Right forelimb (tissue), 1 donor: Measurements from ENCODE around the gene RABEPK.
"Not testable (repeated sequence)": the region's sequence is repeated elsewhere in the genome, so short reads cannot be mapped to it uniquely, and the experiment has no call there.

Source experiments
- DNase-seq: peaks from one replicate; pipeline ENCODE4 v3.0.0-alpha.2; 2018

RABEPK gene

DNA sequence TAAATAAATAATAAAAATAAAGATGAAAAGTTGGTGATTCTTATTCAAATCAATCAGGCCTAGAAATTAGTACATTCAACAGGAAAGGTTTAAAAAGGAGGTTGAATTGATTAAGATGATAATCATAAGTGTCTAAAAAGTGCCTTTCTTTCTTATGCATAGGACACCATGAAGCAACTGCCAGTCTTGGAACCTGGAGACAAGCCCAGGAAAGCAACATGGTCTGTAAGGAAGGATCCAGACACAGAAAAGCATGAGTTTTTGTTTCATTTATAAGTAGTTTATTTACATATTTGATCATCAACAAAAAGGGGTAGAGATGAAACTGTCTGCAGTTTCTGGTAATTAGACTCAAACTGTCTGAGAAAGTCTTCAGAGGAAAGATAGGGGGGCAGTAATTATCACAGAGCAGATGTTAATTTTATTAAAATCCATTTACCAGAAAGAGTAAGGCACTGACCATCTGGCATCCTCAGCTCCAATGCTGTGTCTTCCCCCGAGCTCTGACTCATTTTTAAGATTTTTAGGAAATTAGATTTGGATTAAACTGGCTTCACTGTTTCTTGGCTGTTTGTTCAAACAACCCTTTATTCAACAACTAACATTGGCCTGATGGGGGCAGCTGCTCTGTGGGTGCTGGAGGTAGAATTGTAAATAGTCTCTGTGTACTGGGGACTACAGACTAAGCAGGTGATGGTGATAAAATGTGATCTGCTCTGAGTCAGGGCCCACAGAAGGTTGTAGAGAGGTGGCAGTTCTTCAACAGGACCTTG lies 2.7 kb downstream of the RABEPK start:
- no peak for DNase-seq

DNA sequence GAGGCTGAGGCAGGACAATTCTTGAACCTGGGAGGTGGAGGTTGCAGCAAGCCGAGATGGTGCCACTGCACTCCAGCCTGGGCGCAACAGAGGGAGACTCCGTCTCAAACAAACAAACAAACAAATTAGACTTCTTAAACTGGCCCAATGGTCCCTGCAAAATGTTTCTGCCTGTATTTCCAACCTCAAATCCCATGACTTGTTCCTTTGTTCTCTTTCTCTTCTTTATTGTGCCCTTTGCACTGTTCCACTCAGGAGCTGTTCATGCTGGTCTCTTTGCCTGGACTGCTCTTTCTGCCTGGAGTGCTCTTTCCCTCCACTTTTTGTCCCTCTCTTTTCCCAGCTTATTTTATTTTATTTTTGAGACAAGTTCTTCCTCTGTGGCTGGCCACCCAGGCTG lies 4.1 kb downstream of the RABEPK start:
- no peak for DNase-seq

DNA sequence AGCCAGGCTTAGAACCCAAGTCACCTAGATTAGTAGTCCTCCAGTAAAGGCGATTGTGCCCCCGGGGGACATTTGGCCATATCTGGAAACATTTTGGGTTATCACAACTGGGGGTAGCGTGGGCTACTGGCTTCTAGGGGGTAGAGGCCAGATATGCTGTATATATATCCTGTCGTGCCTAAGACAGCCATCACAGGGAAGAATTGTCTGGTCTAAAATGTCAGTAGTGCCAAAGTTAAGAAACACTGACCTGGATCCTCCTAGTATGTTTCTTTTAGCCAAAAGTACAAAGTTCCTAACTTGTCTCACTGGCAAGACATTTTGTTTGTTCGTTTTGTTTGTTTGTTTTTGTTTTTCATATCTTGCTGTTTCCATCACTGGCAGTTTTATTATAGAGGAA lies 13.8 kb downstream of the RABEPK start:
- DNase-seq = no peak

DNA sequence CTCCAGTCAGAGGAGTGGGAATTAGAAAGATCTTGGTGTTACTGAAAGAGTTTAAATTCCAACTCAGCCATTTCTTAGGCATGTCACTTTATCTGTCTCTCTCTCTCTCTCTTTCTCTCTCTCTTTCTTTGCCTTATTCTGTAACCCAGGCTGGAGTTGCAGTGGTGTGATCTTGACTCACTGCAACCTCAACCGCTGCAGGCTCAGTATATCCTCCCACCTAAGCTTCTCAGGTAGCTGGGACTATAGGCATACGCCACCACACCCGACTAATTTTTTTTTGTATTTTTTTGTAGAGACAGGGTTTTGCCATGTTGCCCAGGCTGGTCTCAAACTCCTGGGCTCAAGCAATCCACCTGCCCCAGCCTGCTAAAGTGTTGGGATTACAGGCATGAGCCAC lies 18.3 kb downstream of the RABEPK start:
- DNase-seq = no peak

DNA sequence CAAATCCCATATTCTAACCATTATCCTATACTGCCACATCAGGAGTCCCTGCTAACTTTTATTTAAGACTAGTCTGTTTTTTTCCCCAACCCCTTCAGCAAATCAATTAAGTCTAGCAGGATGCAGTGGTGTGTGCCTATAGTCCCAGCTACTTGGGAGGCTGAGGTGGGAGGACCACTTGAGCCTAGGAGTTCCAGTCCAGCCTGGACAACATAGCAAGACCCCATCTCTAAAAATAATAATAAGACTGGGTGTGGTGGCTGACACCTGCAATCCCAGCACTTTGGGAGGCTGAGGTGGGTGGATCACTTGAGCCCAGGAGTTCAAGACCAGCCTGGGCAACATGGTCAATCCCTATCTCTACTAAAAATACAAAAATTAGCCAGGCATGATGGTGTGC lies 24.5 kb downstream of the RABEPK start:
- not testable (repeated sequence) for DNase-seq

DNA sequence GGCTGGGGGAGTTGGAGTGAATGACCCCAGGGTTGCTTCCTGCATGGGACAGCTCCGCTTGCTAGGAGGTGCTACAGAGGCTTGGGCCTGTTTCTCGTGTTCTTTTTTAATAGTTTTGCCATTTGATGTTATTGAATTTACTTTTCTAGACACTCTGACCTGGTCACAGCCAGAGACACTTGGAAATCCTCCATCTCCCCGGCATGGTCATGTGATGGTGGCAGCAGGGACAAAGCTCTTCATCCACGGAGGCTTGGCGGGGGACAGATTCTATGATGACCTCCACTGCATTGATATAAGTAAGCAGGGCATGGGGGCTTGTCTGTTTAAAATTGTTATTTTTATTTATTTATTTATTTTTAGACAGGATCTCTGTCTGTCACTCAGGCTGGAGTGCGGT lies 27.4 kb downstream of the RABEPK start:
- DNase-seq = no peak

DNA sequence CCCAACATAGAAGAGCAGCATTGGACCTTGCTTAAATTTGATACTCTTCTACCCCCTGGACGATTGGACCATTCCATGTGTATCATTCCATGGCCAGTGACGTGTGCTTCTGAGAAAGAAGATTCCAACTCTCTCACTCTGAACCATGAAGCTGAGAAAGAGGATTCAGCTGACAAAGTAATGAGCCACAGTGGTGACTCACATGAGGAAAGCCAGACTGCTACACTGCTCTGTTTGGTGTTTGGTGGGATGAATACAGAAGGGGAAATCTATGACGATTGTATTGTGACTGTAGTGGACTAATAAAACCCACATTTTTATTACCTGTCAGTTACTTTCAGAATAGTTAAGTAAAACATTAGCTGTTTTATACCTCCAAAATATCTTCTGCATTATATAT lies 33.3 kb downstream of the RABEPK start:
- DNase-seq = no peak

DNA sequence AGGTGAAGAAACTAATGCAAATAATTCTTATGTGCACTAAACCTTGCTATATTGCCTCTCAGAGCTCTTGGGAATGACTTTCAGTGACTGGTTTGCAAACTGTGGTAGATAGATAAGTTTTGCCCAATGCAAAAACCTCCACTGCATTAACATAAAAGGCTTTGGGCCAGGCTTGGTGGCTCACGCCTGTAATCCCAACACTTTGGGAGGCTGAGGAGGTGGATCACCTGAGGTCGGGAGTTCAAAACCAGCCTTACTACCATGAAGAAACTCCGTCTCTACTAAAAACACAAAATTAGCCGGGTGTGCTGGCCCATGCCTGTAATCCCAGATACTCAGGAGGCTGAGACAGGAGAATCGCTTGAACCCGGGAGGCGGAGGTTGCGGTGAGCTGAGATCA lies 33.8 kb downstream of the RABEPK start:
- not testable (repeated sequence) for DNase-seq

DNA sequence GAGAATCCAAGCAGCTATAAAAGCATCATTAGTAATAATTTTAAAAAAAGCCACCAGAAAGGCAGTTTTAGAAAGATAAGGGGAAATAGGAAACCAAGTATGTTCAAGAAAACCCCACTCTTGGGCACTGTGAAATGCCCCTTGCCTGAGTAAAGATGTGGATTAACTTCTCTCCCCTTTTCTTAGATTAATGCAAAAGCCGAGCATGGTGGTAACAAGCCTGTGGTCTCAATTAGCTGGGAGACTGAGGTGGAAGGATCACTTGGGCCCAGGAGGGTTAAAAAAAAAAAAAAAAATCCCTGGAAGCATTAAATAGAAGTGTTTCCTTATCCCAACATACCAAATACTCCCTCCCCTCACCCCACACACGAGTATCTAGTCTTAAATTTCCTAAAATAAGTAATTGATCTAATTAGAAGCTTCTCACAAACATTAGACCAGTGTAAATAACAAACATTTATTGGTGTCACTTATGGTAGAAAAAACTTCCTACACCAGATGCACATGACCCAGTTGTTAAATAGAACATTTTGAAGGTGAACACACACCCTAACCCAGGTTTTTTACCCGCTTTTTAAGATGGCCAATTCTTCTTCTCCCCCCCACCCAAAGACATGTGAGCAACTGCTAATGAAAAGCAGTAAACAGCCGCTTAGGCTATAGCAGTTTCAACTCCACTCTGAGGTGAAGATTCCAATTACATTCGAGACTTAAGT lies 35.6 kb downstream of the RABEPK start:
- DNase-seq = no peak

DNA sequence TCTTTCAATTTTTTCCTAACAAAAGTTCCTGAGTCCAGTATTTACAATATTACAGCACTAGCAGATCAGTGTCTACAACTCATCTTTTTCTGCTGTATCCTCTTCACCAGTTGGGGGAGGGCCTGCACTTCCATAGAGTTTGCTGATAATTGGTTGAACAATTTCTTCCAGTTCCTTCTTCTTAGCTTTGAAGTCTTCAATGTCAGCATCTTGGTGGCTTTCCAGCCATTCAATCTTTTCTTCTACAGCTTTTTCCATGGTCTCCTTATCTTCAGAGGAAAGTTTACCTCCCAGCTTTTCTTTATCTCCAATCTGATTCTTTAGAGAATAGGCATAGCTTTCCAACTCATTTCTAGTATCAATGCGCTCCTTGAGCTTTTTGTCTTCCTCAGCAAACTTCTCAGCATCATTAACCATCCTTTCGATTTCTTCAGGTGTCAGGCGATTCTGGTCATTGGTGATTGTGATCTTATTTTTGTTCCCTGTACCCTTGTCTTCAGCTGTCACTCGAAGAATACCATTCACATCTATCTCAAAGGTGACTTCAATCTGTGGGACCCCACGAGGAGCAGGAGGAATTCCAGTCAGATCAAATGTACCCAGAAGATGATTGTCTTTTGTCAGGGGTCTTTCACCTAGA lies 36.3 kb downstream of the RABEPK start:
- DNase-seq = not testable (repeated sequence)

DNA sequence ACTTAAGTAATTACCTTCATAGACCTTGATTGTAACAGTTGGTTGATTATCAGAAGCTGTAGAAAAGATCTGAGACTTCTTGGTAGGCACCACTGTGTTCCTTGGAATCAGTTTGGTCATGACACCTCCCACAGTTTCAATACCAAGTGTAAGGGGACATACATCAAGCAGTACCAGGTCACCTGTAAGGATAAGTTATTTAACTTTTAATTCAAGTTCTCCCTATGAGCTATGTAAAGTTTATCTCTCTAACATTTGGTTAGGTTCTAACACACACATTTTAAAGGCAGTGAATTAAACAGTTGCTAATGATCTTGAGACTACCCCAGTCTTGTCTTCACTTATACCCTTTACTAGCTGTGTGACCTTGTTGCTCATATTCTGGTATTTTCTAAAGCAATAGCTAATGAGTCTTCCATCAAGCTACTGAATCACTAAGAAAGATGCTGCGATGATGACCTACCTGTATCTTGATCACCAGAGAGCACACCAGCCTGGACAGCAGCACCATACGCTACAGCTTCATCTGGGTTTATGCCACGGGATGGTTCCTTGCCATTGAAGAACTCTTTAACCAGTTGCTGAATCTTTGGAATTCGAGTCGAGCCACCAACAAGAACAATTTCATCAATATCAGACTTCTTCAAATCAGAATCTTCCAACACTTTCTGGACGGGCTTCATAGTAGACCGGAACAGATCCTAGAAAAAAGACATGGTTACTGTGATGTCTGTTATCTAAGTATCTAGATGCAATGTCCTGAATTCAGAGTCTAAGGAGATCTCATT lies 38.0 kb downstream of the RABEPK start:
- no peak for DNase-seq

DNA sequence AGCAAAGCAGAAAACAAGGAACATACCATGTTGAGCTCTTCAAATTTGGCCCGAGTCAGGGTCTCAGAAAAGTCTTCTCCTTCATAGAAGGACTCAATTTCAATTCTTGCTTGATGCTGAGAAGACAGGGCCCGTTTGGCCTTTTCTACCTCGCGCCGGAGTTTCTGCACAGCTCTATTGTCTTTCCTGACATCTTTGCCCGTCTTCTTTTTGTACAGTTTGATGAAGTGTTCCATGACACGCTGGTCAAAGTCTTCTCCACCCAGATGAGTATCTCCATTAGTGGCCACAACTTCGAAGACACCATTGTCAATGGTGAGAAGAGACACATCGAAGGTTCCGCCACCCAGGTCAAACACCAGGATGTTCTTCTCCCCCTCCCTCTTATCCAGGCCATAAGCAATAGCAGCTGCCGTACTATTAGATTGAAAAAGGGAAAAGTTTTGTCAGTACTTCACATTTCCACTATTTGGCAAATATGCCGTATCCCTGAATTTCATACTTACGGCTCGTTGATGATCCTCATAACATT lies 38.6 kb downstream of the RABEPK start:
- DNase-seq = no peak

DNA sequence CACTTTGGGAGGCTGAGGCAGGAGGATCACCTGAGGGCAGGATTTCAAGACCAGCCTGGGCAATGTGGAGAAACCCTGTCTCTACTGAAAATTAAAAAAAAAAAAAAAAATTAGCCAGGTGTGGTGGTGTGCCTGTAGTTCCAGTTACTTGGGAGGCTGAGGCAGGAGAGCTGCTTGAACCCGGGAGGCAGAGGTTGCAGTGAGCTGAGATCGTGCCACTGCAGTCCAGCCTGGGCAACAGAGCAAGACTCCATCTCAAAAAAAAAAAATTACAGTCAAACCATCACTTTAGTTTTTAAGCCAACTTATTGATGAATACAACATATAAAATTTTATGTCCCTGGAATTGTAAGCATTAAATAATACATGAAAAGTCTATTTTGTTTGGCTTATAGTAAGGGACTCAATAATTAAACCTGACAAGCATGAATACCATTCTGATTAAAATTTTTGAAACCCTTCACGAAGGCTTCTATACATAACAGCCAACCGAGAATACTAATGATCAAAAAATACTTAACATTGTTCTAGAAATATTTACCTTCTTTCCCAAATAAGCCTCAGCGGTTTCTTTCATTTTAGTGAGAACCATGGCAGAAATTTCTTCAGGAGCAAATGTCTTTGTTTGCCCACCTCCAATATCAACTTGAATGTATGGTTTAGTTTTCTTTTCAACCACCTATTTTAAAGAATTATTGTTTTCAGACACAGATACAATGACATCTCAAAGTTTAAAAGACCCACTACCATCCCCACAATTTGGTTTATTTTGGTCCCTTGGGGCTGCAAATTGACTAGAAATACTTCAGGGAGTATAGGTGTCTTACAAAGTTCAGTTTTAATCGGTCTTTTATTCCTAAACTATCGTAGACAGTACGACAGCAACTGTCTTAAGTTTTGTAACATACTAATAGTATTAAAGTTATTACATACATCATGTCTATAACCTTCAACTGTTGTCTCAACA lies 39.6 kb downstream of the RABEPK start:
- no peak for DNase-seq

DNA sequence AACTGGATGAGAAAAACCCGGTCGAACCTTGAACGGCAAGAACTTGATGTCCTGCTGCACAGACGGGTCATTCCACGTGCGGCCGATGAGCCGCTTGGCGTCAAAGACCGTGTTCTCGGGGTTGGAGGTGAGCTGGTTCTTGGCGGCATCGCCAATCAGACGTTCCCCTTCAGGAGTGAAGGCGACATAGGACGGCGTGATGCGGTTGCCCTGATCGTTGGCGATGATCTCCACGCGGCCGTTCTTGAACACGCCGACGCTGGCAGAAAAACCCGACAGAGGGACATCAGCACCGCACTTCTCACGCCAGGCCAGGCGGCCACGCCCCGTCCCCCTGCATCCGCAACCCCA lies 40.3 kb downstream of the RABEPK start:
- DNase-seq = no peak

DNA sequence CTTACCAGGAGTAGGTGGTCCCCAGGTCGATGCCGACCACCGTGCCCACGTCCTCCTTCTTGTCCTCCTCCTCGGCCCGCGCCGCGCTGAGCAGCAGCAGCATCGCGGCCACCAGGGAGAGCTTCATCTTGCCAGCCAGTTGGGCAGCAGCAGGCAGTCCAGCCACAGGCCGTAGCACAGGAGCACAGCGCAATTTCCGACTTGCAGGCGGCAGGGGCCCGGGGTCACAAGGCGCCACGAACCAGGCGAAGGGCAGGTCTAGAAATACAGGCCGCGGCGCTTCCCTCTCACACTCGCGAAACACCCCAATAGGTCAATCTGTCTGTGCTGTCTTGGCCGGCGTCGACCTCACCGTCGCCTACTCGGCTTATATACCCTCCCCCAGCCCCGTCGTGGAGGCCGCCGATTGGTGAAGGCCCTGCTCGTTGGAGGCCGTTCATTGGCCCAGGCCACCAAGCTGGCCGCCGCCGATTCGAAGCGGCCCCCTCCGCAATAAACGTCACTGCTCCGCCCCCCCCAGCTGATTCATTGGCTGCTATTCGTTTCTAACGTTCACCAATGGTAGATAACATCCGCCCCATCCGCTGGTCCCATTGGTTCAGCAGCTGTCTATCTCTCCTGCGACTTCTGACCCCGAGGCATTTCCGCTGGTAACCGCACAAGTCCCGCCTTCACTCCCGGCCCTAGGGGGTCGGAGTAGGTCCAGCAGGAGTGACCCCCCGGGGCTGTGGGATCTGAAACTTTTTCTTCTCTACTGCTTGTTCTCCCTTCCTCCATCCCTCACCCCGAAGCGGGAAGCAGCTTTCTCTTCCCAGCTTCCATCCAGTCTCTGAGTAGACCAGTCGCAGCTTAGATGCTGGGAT lies 40.9 kb downstream of the RABEPK start, which contains the start of gene HSPA5:
TSS of gene HSPA5 (minus strand) at position 344 of the 863 bp plus-strand sequence. CDS start at position 127, 217 bp downstream.
- peak; percentile 100 for DNase-seq

DNA sequence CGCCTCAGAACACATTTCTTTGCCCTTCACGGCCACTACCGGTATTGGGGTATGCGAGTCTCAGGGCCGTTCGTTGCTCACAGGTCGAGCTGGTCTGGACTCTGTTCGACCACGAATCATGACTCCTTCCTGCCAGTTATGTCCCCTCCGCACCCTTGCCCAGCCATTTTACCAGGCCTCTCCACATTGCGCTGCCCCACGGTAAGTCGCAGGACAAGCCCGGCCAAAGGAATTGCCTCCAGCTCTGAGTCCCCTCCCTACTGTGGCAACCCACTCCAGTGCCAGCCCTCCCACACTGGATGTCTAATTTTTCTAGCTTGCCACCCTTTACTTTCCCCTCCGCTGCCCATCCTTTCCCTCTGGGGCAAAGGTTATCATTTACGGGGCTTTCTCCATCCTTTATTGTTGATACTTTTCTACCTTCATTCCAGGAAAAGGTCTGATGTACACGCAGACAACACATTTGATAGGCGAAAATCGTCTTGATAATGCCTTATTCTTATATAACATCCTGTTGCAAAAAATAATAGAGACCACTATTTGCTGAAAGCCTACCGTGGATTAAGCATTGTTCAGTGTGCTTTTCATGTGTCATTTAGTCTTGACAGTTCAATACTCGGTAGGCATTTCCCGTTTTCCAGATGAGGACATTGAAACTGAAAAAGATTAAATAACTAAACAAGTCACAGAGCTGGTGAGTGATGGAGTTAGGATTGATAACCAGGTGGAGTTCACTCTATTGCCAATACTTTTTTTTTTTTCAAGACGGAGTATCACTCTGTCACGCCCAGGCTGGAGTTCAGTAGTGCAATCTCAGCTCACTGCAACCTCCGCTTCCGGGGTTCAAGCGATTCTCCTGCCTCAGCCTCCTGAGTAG lies 41.8 kb downstream of the RABEPK start:
- DNase-seq = no peak

DNA sequence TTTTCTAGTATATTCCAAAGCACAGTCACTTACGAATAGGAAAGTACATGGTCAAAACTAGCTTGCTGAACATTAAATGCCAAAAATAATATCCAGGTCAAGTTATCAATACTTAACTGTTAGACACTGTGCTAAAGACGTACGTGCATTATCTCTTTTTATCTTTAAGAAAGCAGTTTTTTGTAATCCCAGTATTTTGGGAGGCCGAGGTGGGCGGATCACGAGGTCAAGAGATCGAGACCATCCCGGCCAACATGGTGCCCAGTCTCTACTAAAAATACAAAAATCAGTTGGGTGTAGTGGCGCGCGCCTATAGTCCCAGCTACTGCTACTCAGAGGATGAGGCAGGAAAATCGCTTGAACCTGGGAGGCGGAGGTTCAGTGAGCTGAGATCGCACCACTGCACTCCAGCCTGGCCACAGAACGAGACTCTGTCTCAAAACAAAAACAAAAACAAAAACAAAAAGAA lies 43.5 kb downstream of the RABEPK start:
- no peak for DNase-seq

DNA sequence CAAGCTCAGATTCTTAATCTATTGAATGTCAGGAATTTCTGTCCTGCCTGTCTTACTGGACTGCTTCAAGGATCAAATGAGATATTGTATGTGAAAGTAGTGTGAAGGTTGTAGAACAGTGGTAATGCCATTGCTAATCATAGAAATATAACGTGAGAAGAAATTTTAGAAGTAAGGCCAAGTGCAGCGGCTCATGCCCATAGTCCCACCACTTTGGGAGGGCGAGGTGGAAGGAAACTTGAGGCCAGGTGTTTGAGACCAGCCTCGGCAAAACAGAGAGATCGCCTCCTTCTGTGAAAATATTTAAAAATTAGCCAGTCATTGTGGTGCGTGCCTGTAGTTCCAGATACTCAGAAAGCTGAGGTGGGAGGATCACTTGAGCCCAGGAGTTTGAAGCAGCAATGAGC lies 45.9 kb downstream of the RABEPK start:
- DNase-seq = no peak

DNA sequence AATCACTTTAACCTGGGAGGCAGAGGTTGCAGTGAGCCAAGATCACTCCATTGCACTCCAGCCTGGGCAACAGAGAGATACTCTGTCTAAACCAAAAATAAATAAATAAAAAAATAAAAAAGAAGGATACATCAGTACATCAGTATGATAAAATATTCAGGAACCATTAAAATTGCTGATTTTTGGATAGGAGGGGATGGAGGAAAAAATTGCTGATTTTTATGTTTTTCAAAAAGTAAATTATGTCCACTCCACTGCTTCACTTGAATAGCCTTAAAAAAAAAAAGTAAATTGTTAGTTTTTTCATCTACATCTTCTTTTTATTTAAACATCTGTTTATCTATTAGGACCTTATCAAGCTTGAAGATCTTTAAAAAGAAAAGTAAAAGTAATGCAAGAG lies 53.9 kb downstream of the RABEPK start:
- DNase-seq = no peak
